GM21447 (cell line): Measurements from ENCODE around the gene ANO2.
"Not testable (repeated sequence)": the region's sequence is repeated elsewhere in the genome, so short reads cannot be mapped to it uniquely, and the experiment has no call there.

Experiments
- ATAC-seq: cut with Tn5 transposase; IDR thresholded peaks from one replicate; pipeline ENCODE4 v1.9.1; 2021; ENCODE audit not compliant: unreplicated experiment

ANO2 gene

DNA sequence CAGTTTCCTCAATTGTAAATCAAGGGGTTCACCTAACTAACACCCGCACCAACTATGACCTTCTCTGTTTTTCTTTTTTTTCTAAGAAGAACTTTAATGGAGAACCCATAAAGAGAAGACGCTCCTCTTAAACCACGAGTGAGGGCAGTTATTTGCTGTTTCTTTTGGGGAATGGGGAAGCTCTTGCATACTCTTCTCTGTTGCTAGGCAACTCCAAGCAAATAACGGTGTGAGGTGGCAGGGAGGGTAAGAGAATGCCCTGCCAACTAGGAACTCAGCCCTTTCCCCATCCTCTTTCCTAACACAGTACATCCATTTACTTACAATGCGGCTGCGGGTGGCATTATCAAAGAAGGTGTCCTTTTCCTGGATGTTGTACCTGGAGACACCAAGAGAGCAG is 114.9 kb downstream of the ANO2 start:
- ATAC-seq, result no peak

DNA sequence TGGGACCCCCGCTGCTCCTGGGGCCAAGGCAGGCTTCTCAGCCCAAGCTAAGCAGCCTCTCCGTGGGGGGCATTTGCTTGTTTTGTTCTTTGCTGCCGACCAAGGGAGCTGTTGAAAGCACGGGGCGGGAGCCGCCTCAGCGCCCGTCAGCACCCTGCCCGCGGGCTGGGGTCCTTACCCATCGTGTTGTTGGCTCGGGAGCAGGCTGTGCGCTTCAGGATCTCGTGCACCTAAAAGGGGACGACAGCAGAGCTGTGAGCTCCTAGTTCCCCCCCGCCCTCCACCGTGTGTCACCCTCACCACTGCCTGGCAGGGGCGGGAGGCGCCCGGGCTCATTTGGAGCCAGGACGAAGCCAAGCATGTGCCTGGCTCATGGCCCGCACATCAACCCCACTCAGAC is 117.5 kb downstream of the ANO2 start:
- ATAC-seq, result no peak

DNA sequence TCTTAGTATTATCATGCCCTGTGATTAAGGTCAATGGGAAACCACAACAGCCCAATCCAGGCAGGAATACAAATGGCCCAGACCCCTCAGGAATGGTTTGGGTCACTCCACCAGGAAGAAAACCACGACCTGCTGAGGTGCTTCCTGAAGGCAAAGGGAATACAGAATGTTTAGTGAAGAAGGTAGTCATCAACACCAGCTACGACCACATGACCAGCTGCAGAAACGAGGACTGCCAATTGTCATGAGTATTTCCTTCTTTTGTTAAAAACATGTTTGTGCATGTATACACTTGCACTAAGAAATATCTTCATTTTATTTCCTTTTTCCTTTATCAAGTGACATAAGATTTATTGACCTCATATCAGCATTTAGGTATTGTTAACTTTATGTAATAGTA is 119.3 kb downstream of the ANO2 start:
- not testable (repeated sequence) for ATAC-seq

DNA sequence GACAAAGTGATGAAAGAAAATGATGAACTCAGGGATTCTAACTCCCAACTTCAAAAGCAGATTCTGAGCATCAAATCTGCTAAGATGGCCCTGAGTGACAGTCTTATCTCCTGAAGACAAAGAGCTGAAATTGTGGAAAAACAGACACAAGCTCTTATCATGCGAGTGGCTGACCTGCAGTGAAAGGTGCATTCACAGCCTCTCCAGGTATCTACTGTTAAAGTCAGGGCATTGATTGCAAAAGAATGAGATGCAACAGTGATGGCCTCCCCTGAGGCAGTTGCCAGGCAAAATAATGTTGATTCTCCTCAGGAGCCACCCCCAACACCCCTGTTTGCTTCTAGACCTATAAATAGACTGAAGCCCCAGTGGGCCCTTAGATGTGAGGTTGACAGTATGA is 126.2 kb downstream of the ANO2 start:
- not testable (repeated sequence) for ATAC-seq

DNA sequence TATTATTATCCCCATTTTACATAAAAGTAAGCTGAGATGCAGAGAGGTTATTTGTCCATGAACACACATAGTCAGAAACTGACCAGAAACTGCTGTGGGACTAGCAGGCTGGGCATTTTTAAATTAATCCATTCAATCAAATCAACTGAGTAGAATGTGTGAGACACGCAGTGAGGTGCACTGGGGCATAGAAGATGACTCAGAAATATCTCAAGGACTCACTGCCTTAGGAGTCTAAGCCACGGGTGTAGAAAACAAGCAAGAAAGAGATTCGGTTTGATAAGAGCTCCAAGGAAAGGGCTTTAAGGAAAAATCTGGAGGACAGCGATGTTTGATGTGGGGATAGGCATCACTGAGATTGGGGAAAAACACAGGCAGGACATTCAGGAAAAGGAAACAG is 127.8 kb downstream of the ANO2 start:
- ATAC-seq, result no peak

DNA sequence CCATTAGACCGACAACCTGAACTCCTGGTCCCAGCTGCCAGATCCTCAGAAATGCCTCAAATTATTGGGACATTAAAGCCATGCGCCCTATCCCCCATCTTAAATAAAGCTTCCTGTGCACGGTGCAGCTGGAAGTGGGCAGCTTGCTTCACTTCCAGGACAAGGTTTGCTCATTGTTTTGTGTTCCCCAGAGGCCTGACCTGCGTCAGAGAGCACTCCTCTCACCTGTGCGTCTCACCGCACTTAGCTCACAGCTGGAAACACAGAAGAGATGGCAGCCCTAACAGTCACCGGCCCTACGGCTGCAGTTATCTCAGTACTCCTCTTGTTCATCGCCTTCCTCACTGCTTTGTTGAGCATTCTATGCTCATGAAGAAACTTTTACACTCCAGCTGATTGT is 135.5 kb downstream of the ANO2 start:
- ATAC-seq, result no peak

DNA sequence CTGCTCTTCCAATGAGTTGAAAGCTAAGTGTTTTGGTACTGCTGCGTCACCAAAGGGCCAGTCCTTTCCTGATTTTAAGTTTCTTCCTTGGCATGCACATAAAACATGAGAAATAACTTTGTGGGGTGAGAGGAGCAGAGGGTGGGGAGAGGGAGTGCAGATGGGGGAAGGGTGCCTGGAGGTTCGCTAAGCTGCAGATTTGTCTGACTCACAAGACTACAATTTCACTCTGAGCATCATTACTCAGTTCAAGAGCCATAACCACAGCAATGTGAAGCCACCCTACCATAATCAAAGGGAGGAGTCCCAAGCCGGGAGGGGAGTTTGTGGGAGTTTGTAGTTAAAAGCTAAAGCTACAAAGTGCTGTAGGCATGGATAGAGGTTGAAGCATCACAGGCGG is 136.1 kb downstream of the ANO2 start:
- no peak for ATAC-seq

DNA sequence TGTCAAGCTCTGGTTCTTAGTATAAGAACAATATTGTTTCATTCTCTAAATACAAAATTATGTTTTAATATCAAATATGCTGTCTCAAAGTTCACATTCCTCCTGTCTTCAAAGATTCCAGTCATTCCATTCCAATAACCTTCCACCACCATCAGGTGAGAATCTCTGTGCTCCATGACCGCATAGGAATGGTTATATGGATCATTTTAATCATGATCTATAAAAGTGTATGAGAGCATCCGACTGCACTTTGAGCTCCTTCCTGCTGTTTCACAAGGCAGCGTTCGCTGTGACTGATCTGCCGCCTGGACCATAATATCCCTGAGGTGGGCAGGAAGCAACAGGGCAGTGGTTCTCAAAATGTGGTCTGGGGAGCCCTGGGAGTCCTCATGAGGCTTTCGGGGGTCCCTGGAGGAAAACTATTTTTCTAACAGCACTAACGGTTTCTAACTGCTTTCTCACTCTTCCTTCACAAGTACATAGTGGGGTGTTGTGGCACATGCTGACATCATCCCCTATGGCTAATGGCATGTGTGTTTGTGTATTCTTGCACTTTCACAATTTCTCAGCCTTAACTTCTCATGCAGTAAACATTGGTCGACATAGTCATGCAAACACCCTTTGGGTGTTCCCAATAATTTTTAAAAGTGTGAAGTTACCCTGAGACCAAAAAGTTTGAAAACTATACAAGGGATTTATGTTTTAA is 137.4 kb downstream of the ANO2 start:
- no peak for ATAC-seq

DNA sequence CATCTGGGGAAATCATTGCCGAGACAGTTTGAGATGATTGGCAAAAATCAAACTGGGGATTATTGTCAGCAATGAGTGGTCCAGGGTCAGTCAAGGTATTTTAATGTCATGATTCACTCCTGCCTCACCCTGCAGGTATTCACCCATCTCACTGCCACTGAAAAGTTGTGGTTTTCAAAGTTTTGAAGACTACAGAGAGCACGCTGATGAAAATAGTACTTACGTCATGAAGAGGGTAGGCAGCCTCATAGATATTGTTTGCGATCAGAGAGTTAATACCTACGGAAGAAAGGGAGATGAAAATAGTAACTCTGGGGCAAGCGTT is 138.0 kb downstream of the ANO2 start:
- no peak for ATAC-seq

DNA sequence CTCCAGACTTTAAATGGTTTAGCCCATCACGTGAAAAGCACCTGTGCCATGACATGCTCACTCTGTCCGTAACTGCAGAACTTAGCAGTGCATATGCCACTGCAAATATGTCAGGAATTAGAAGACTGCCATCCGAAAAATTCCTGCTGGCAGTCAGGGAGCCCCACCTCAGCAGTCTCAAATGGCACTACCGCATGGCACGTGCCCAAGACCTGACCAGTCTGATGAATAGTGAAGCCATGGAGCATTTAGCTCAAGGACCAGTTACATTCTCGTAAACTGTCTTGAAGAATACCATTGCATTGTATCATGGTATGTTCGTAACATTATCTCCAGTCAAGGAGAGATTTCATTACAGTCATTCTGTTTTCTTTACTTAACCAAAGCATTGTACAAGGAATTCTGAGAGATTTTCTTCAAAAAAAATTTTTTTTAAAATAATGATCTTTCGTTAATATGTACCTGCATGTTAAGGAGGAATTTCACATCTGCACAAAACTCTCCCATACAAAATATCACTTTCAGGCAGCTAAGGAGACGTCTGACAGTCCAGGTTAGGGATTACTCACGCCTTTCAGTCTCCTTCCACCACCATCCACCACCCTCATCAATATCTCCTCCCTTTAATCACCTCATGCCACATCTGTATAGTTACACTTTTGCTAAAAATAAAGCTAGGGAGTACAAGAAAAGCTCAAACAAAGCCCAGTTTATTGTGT is 138.5 kb downstream of the ANO2 start:
- ATAC-seq, result no peak

DNA sequence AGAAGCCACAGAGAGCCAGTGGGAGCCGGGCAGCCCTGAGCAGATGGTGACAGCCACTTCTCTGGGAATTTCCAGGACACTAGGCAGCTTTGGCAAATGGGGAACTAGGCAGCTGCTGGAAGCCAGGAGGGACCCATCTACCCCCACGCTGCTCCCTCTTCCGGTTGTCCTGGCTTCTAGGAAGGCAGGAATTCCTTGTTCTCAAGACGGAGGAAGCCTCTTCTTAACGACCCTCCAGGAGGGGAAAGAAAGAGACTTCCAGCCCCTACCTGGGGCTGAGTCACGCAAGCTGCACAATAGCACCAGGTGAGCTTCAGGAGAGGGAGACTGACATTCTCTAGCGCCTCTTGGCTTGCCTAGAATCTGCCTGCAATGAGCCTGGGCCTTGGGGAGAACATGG is 141.5 kb downstream of the ANO2 start:
- no peak for ATAC-seq

DNA sequence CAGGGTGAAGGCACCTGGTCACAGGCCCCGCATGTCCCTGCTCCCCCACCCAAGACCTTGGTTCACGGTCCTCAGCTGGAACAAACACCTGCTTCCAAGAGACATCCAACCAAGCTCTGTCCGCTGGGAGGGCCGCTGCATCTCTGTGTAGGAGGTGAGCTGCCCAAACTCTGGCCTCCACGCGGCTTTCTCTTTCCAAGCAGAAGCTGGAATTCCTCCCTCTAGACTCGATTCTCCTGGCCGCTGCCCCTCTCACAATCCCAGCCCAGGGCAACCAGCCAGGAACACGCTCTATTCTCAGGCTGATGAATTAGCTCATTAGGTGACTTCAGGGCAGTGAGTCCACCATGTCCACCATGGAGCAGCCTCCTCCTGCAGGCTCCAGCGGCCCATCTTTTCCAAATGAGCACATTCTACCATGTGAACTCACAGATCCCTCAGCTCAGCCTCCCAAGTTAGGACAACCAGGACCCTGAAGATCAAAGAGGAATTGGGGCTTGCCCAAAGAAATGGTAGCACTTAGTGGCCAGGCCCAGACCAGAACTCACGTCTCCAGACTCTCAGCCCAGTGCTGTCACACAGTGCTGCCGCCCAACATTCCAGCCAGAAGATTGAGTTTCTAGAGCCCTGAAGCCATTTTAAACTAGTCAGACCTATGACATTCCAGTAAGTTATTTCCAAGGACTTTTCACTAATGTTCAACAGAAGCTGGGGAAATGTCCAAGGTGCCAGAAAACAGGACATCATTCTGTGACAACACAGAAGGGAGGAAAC is 146.6 kb downstream of the ANO2 start:
- no peak for ATAC-seq

DNA sequence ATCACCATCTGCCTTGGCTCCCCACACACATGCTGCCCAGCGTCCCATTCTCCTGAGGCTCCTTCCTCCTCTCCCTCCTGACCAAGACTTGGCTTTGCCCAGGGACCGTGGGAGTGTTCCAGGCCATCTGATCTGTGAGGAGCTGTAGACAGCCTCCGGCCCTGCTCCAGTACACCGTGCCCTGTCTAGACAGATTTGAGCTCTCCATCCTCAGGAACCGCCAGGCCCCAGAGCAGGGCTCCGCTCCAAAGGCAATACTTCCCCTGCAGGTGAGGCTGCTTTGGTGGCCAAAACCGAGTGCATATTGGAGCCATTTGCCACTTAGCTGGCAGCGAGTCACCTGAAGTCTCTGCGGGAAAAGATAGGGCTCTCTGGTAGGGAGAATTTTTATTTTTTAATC is 147.4 kb downstream of the ANO2 start:
- no peak for ATAC-seq

DNA sequence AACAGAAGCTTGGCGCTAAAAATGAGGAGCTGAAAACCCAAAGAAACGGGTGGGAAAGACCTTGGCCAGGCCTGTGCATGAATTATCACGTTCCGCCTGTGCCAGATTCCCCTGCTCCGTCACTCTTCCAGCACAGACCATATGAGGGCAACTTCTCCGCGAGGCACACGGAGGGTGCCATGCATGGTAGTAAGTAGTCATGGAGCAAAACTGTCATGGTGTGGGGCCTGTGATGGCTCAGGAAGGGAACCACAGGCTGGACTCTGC is 148.2 kb downstream of the ANO2 start:
- no peak for ATAC-seq

DNA sequence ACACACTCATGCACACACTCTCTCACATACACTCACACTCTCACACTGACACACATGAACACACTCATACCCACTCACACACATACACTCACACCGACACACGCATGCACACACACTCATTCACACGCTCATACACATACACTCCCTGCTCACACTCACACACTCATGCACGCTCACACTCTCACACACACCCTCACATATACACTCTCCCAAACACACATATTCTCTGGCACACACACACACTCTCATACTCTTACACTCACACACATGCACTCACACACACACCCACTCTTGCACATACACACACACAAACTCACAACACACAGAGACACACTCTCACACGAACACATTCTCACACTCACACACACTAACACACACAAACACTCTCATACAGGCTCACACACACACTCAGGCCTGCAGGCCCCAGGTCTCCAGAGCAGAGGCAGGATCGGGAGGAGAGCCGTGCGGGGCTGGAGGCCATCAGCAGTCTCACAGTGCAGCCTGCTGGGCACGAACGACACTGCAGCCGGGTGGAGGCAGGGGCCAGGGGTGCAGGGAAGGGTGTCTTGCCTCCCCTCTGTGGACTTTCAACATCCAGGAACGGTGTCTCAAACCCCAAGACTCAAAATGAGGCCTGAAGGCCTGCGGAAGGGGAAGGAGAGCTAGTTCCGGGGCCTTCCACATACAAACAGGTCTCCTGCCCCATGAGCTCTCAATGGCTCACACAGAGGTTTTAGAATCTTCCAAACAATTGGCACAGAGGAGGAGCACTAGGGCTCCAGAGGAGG is 148.7 kb downstream of the ANO2 start:
- no peak for ATAC-seq

DNA sequence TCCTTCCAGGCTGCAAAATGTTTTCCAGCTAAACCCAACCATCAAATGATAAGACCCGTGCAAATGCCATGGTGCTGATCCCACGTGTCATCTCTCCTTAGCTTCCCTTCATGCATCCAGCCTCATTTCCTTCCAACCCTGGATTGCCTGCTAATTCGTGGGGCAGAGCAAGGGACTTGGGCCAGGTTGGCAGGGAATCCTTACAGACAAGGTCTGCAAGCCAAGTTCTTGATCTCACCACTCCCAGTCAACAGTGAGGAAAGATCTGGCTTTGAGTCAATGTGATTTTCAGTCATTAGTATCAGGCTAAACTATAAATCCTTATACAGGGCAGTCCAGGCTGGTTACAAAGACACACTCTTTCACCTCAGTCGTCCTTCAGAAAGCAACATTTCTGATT is 150.9 kb downstream of the ANO2 start:
- ATAC-seq, result no peak

DNA sequence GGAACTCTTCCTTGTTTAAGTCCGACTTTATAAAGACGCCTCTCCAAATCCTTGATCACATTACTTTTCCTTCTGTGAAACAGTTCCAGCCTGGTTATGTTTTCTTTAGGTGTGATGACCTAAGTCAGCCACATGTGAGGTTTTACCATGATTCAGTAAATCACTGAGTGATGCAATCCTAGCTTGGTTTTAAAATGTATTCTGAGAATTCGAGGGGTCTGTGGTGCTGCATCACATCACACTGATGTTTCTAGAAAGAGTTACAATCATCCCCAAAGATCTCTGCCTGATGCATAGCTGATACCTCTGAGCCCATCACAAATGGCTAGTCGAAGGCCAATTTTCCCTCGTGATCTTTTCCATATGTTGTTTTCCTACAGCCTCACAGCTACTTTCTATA is 152.7 kb downstream of the ANO2 start:
- no peak for ATAC-seq

DNA sequence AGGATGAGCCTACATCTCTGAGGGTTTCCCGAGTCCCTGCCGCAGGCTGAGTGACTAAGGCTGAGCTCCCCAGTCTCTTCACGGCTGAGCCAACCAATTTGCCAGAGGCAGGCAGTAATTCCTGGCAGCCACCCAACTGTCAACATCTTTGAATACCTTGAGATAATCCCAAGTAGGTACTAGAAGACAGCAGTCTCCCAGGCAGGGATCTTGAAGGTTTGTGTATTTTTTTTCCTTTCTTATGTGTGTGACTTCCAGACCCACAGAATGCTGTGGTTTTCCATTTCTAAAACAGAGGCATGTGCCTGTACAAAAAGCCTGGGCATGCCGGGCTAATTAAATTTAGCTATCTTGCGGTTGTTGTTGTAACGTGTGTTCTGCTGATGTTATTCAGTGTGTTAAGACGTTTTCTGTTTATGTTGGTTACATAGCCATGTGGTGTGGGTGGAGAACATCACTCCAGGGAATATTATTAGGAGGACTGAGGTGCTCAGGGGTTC is 155.5 kb downstream of the ANO2 start:
- no peak for ATAC-seq

DNA sequence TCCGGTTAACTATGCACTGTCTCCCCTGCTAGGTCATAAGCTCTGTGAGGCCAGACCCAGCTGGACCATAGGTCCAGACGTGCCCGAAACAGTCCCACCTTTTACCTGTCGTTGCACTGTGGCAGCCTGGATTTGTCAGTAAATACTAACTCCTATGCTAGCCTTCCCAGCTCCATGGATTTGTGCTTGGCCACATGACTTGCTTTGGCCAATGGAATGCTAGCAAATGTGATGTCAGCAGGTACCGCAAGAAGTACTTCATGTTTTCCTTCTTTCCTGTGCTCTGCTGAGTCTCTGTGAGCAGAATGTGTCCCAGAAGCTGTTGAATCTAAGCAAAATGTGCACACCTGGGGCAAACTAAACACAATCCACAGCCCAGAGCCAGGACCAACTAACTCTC is 157.2 kb downstream of the ANO2 start:
- no peak for ATAC-seq

DNA sequence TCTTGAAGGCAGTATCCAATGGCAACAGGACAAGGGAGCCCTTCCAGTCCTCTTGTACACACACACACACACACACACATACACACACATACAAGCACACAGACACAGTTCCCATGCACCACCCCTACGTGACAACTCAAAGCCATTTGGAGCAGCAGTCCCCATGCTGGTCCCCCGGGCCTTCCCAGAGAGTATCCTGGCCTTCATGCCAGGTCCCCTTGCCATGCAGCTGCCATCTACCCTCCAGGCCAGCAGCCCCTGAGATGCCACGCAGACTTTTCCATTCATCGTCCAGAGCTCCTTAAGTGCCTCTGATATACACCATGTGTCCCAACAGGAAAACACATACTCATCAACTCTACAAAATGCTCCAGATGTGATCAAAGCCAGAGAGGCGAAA is 159.5 kb downstream of the ANO2 start:
- no peak for ATAC-seq

DNA sequence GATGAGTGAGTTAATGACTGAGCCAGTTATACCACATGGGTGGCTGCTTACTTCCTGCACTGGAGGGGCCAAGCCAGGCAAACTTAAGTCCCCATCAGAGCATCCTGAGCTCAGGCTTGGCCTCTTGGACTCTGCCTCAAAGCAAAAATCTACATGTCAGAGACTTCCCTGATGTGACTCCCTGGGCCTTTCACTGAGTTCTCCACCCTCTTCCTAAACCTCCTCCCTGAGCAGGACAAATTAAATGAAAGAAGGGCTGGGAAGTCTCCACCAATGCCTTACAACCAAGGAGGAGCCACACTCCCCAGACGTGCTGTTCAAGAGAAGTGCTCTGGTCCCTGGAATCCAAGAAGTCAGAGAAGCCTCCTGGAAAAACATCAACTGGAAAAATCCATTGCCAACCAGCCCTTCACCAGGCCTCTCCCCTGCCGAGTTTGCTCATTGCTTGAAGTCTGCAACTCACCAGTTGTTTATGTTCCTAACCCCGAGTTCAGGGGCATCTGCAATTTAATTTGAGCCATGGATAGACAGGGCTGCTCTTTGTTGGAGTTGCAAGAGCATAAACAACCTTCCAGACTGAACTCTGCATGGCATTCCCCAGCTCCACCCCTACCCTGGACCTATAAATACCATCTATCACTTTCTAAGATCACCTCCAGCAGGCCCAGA is 160.5 kb downstream of the ANO2 start:
- ATAC-seq, result no peak
